HG03039 (cell line): Measurements from ENCODE around the gene ST13.
"Not testable (repeated sequence)": the region's sequence is repeated elsewhere in the genome, so short reads cannot be mapped to it uniquely, and the experiment has no call there.

Experiments used
- ATAC-seq: cut with Tn5 transposase; IDR thresholded peaks from one replicate; pipeline ENCODE4 v1.9.1; 2021; ENCODE audit warnings: mild to moderate bottlenecking, moderate library complexity; ENCODE audit not compliant: unreplicated experiment

The ST13 gene

GRCh38 chr22:40844951-40845350 is 11.5 kb downstream of the ST13 start:
- ATAC-seq = no peak

GRCh38 chr22:40838486-40838885 is 18.0 kb downstream of the ST13 start:
- ATAC-seq = no peak

GRCh38 chr22:40834619-40835018 is 21.8 kb downstream of the ST13 start:
- ATAC-seq = no peak

GRCh38 chr22:40829131-40829530 is 27.3 kb downstream of the ST13 start:
- no peak for ATAC-seq

- no peak for ATAC-seq
These were observed 29.3 kb downstream of the ST13 start for GRCh38 chr22:40826984-40827741.

- ATAC-seq = not testable (repeated sequence)
These were observed 30.1 kb downstream of the ST13 start for GRCh38 chr22:40826292-40826691.

- ATAC-seq = no peak
These were observed 33.0 kb downstream of the ST13 start for GRCh38 chr22:40823426-40823825.

GRCh38 chr22:40819599-40820140 is 36.8 kb downstream of the ST13 start:
- ATAC-seq = no peak

- ATAC-seq = peak; percentile 79
These were observed 37.5 kb downstream of the ST13 start, which contains the start of gene SLC25A17 for GRCh38 chr22:40818747-40819598. Gene SLC25A17, minus strand, starts transcription at chr22:40819346. Its CDS starts 98 bp downstream, at chr22:40819248.

GRCh38 chr22:40818192-40818746 is 38.2 kb downstream of the ST13 start:
- ATAC-seq = no peak

- ATAC-seq = no peak
These were observed 38.7 kb downstream of the ST13 start for GRCh38 chr22:40817737-40818136.

- ATAC-seq = no peak
These were observed 42.5 kb downstream of the ST13 start for GRCh38 chr22:40813912-40814315.

GRCh38 chr22:40808018-40808841 is 48.2 kb downstream of the ST13 start:
- ATAC-seq = no peak

- ATAC-seq = no peak
These were observed 49.7 kb downstream of the ST13 start for GRCh38 chr22:40806711-40807110.

- ATAC-seq = no peak
These were observed 50.7 kb downstream of the ST13 start for GRCh38 chr22:40805699-40806203.

- ATAC-seq = no peak
These were observed 51.2 kb downstream of the ST13 start for GRCh38 chr22:40805239-40805638.

GRCh38 chr22:40803321-40803720 is 53.1 kb downstream of the ST13 start:
- ATAC-seq = no peak

GRCh38 chr22:40799008-40799407 is 57.4 kb downstream of the ST13 start:
- no peak for ATAC-seq

- ATAC-seq = no peak
These were observed 59.0 kb downstream of the ST13 start for GRCh38 chr22:40797427-40797826.

- ATAC-seq = no peak
These were observed 64.0 kb downstream of the ST13 start for GRCh38 chr22:40792451-40792850.
